Breast epithelium (tissue), 3 donors: ENCODE data around the gene SIX5.

ENCODE experiments used
- CTCF ChIP-seq, 3 donors: fragments of 450-650 bp; IDR thresholded peaks; one replicate each; pipeline ENCODE4 v1.5.1; 2016 to 2017; ENCODE audit warnings: antibody characterized with exemption in 3 of 3, mild to moderate bottlenecking in 3 of 3, moderate library complexity in 3 of 3
- POLR2A ChIP-seq: fragments of 450-650 bp; IDR thresholded peaks from one replicate; pipeline ENCODE4 v1.6.1; 2016; ENCODE audit warnings: antibody characterized with exemption, mild to moderate bottlenecking, moderate library complexity
- POLR2AphosphoS5 ChIP-seq, 3 donors: sonication (generic); formaldehyde crosslinking; IDR thresholded peaks; one replicate each; pipeline ENCODE4 v1.6.1; 2017; ENCODE audit warnings: antibody characterized with exemption in 3 of 3

GRCh38 chr19:45747513-45747912 is 21.5 kb downstream of the SIX5 start:
- TF ChIP-seq POLR2AphosphoS5 (IDR thresholded peaks at IDR 0.05) (no peak), CTCF (IDR thresholded peaks at IDR 0.05) (no peak), POLR2A (no peak)
